DMS153 treated with DMSO at 0.1 percent for 48 hours (cell line): Measurements from ENCODE around the gene COPS7B.
A peak's percentile ranks its signal among the peaks of the same experiment; 100 is the strongest.
"Not testable (repeated sequence)": the region's sequence is repeated elsewhere in the genome, so short reads cannot be mapped to it uniquely, and the experiment has no call there.

ENCODE experiments used
- DNase-seq: peaks from one replicate; lab custom pipeline; 2025; ENCODE audit not compliant: unreplicated experiment; lab: John Stamatoyannopoulos, UW

The COPS7B gene

GRCh38 chr2:231786177-231786916, at the start of gene COPS7B:
Gene COPS7B, plus strand, starts transcription at chr2:231786445. Its CDS starts 2,126 bp downstream, at chr2:231788571.
- peak; percentile 33 for DNase-seq

- DNase-seq, result no peak
These were observed 48.5 kb upstream of the COPS7B start for GRCh38 chr2:231737761-231738160.

GRCh38 chr2:231743376-231744116, 42.7 kb upstream of the COPS7B start:
- DNase-seq, result no peak

GRCh38 chr2:231745303-231746038, 40.8 kb upstream of the COPS7B start:
- no peak for DNase-seq

GRCh38 chr2:231748153-231748896, 37.9 kb upstream of the COPS7B start:
- not testable (repeated sequence) for DNase-seq

GRCh38 chr2:231749016-231749415, 37.2 kb upstream of the COPS7B start:
- DNase-seq, result not testable (repeated sequence)

- DNase-seq, result no peak
These were observed 35.0 kb upstream of the COPS7B start for GRCh38 chr2:231751042-231751815.

- DNase-seq, result no peak
These were observed 34.2 kb upstream of the COPS7B start for GRCh38 chr2:231752061-231752460.

GRCh38 chr2:231761735-231762134, 24.5 kb upstream of the COPS7B start:
- no peak for DNase-seq

- no peak for DNase-seq
These were observed 22.1 kb upstream of the COPS7B start for GRCh38 chr2:231764124-231764523.

GRCh38 chr2:231764760-231765159, 21.5 kb upstream of the COPS7B start:
- DNase-seq, result no peak

GRCh38 chr2:231765496-231765929, 20.7 kb upstream of the COPS7B start:
- no peak for DNase-seq

GRCh38 chr2:231769170-231770136, 16.8 kb upstream of the COPS7B start:
- no peak for DNase-seq

GRCh38 chr2:231780123-231780908, 5.9 kb upstream of the COPS7B start:
- DNase-seq, result no peak

GRCh38 chr2:231780909-231781797, 5.1 kb upstream of the COPS7B start, which contains the start of gene PDE6D:
Gene PDE6D, minus strand, starts transcription at chr2:231781282. Its CDS starts 168 bp downstream, at chr2:231781114.
- peak; percentile 93 for DNase-seq

- DNase-seq, result no peak
These were observed 4.2 kb upstream of the COPS7B start for GRCh38 chr2:231781798-231782726.
